ENCODE results near the gene UNC13B.
"Not testable (repeated sequence)": the region's sequence is repeated elsewhere in the genome, so short reads cannot be mapped to it uniquely, and the experiment has no call there.

Gene UNC13B

DNA sequence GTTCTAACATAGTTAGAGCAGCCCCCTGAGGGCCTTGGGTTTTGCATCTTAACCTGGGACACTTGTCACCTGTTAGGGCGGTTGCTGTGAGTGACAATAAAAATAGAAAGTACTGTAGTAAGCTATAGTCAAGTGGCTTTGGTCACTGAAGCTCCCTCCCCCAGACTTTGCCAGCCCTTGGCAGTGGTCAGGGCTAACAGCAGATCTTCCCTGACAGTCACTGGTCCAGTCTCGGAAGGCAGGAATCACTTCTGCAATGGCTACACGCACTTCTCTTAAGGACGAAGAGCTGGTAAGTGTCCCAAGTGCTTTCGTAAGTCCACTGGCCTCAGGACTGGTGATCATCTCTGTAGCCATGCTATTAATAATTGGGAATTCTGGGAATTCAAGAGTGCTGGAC, 213.1 kb downstream of the UNC13B start:
- Mint-ChIP-seq H3K36me3 (no peaks in the 10 kb centered on the region), H3K4me3 (no peak overlapping the region), H3K9me3 (no peaks in the 10 kb centered on the region), H3K27me3 (peaks cover 23% of the 10 kb centered on the region), H3K27ac (no peak overlapping the region), H3K4me1 (no peaks in the 10 kb centered on the region)
- no peak for ATAC-seq

DNA sequence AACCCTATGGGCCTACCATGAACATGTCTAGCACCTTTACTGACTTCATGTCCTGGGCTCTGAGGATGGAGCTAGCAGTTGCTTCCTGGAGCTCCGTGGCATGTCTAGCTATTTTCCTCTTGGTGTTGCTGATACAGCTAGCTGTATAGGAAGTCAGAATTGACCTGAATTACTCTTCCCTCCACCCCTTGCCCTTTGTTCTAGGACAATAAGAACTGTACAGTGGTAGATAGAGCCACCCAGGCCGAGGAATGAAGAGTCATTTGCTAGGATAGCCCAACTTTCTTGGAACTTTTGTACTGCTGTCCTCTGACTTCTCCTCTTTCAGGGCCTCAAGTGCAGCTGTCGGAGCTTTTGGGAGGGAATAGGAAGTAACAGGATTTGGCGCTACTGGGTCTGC, 218.2 kb downstream of the UNC13B start:
- ATAC-seq = no peak
- no peaks in the 10 kb centered on the region for H3K27me3 Mint-ChIP-seq
- no peaks in the 10 kb centered on the region for H3K4me1 Mint-ChIP-seq
- H3K36me3 Mint-ChIP-seq = no peaks in the 10 kb centered on the region
- H3K27ac Mint-ChIP-seq = no peak overlapping the region
- H3K4me3 Mint-ChIP-seq = no peak overlapping the region
- H3K9me3 Mint-ChIP-seq = no peaks in the 10 kb centered on the region

DNA sequence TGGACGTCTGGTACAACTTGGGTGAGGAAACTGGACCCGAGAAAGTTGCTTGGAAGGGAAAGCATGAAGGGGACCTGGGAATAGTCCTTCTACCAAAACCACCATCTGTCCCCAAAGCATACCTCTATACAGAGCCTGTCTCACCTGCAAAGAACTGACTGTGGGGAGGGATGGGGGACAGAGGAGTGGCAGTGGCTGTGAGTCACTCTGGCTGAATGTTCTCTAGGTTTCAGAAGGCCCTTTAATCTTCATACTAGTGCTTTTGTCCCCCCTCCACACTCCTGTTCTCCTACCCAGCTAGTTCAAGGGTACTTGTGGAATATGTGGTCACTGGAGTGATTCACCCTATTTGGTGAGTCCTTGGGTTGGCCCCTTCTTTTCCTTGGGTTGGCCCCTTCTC, 218.8 kb downstream of the UNC13B start:
- Mint-ChIP-seq H3K9me3 (no peaks in the 10 kb centered on the region), H3K27ac (no peak overlapping the region), H3K4me3 (no peak overlapping the region), H3K36me3 (no peaks in the 10 kb centered on the region), H3K4me1 (no peaks in the 10 kb centered on the region), H3K27me3 (peaks cover 5% of the 10 kb centered on the region)
- no peak for ATAC-seq

DNA sequence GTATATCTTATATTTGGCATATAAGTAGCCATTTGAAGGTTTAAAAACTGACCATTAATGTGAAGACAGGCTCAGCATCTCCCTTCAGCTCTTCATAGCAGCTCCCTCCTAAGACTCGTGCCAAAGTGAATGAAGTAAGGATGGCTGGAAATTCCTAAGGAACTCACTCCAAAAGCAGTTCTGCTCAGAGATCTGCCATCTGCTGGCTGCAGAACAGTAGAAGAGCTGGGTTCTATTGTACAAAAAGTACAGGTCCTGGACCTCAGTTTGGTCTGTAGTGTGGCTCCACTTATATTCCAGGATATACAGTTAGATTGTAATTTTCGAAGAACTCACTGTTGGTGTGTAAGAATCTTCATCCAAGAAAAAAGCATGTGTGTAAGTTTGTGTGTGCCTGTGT, 223.2 kb downstream of the UNC13B start:
- no peaks in the 10 kb centered on the region for H3K9me3 Mint-ChIP-seq
- peaks cover 41% of the 10 kb centered on the region for H3K27me3 Mint-ChIP-seq
- no peak for ATAC-seq
- no peaks in the 10 kb centered on the region for H3K36me3 Mint-ChIP-seq
- no peaks in the 10 kb centered on the region for H3K4me1 Mint-ChIP-seq
- H3K4me3 Mint-ChIP-seq = no peak overlapping the region
- H3K27ac Mint-ChIP-seq = no peak overlapping the region

DNA sequence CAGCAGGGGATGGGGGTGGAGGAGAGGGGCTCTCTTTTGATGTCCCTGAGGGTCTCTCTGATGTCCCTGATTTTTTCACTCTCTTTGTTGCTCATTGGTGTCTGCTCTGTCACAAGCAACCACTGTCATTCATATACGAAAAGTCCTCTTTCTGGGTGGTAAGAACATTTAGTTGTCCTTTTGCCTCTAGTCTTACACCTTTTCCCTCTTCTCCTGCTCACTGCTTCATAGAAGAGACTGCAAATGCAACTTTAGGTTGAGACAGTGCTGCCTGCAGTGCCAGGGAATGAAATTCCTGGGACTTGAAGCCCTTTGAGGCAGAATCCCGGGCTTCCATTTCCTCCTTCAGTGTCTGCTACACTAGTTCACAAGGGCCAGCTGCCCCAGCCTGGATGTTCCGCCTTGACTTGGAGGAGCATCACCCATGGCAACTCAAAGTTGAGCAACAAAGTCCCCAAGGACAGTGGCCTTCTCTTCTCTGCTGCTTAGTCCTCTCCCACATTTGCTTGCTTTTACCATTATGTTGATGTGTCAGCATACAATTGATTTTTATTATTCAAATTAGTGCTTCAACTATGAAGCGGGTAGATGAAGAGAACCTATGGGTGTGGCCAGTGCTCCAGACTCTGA, 233.4 kb downstream of the UNC13B start:
- no peaks in the 10 kb centered on the region for H3K9me3 Mint-ChIP-seq
- no peak overlapping the region for H3K4me3 Mint-ChIP-seq
- H3K27me3 Mint-ChIP-seq = peaks cover 32% of the 10 kb centered on the region
- H3K27ac Mint-ChIP-seq = no peak overlapping the region
- no peaks in the 10 kb centered on the region for H3K36me3 Mint-ChIP-seq
- ATAC-seq = no peak
- H3K4me1 Mint-ChIP-seq = no peaks in the 10 kb centered on the region

DNA sequence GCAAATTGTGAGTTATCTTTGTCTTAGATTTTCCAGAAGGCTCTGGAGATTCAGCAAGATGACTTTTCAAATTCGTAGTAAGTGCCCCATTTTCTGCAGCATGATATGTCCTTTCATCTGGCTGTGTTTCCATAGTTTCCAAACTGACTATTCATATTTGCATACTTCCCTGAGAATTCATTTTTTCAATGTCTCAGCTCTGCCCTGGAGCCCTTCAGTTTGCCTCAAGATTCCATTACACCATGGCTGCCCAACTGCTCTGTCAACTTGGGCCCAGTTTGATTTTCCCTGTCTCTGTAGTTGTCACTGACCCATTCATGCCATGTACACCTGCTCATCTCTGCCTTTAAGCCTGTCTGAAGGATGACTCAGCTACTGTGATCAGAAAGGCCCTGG, 233.9 kb downstream of the UNC13B start:
- Mint-ChIP-seq H3K4me3 (no peak overlapping the region), H3K36me3 (no peaks in the 10 kb centered on the region), H3K9me3 (no peaks in the 10 kb centered on the region), H3K27me3 (peaks cover 27% of the 10 kb centered on the region), H3K27ac (no peak overlapping the region), H3K4me1 (no peaks in the 10 kb centered on the region)
- no peak for ATAC-seq

DNA sequence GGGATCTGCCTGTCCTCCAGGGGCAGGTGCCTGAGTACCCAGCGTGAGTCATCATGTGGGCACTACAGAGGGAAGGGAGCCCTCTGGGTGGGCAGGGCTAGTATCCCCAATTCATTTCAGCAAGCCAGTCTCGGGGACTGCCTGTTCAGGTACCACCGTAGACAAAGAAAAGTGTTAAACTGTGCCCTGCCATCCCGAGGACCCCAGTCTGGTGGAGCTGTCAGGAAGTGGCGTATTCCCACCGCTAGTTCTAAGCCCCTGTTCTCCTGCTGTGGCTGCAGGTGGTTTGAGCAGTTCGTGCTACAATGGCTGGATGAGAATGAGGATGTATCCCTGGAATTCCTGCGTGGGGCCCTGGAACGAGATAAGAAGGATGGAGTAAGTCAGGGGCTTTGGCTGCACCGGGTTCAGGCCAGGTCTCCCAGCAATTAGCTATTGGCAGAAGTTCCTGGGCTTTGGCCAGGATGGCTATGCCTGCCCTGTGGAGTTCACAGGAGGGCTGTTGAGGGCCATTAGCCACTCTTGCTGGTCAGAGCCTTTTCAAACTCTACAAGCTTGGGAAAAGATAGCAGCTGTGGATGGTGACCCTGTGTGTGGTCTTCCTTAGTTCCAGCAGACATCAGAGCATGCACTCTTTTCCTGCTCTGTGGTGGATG, 234.9 kb downstream of the UNC13B start:
- ATAC-seq = no peak
- no peaks in the 10 kb centered on the region for H3K4me1 Mint-ChIP-seq
- H3K4me3 Mint-ChIP-seq = no peak overlapping the region
- no peaks in the 10 kb centered on the region for H3K36me3 Mint-ChIP-seq
- H3K27me3 Mint-ChIP-seq = peaks cover 27% of the 10 kb centered on the region
- no peaks in the 10 kb centered on the region for H3K9me3 Mint-ChIP-seq
- H3K27ac Mint-ChIP-seq = no peak overlapping the region

DNA sequence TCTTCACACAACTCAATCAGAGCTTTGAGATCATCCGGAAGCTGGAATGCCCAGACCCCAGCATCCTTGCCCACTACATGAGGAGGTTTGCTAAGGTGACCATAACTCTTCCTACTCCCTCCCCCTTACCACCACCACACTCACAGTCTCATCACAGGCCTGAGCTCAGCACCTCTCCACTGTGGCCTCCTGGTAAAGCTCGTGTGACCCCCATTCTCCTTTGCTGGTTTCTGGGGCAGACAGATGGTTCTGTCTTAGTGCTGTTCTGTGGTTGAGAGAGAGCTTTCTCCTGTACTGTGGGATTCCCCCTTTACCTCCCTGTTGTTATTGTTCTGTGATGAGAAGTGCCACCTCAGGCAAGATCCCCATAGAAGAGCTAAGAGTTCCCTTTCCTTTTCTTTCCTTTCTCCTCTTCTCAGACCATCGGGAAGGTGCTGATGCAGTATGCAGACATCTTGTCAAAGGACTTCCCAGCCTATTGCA, 235.4 kb downstream of the UNC13B start:
- peaks cover 27% of the 10 kb centered on the region for H3K27me3 Mint-ChIP-seq
- no peak overlapping the region for H3K4me3 Mint-ChIP-seq
- peak; percentile 35 for ATAC-seq
- H3K9me3 Mint-ChIP-seq = no peaks in the 10 kb centered on the region
- no peaks in the 10 kb centered on the region for H3K36me3 Mint-ChIP-seq
- no peaks in the 10 kb centered on the region for H3K4me1 Mint-ChIP-seq
- no peak overlapping the region for H3K27ac Mint-ChIP-seq

DNA sequence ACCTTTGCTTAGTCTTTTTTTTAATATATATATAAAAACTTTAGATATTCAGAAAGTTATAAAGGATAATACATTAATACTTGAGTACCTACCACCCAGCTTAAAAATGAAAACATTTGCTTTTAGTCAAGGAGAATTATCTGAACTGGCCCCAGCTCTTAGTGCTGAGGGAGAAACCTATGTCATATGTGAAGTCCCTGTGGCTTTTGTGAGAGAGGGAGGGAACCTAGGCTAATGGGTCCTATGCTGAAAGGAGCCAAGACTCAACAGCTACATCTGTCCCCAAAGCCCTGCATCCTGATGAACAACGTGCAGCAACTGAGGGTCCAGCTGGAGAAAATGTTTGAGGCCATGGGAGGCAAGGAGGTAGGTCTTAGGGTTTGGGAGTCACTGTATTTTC, 236.1 kb downstream of the UNC13B start:
- no peaks in the 10 kb centered on the region for H3K9me3 Mint-ChIP-seq

DNA sequence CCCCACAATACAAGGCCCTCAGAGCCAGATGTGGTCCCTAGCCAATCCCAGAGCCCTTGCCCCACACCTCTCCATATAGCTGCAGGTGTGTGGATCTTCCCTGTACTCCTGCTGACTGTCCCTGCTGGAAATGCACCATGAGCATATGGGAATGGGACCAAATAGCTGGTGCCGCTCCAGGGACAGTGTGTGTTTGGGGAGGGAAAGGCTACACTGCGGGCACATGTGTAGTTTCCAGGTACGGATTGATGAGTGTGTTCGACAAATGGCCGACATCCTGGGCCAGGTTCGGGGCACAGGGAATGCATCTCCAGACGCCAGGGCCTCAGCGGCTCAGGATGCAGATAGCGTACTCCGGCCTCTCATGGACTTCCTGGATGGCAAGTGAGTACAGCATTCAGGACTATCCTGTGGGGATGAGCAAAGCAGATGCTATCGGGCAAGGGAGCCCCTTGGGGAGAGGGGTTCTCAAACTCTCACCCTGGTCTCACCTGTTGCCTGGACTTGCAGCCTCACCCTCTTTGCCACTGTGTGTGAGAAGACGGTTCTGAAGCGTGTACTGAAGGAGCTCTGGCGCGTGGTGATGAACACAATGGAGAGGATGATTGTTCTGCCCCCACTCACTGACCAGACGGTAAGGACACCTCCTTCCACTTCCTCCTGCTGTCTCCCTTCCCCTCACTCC, 237.0 kb downstream of the UNC13B start:
- no peaks in the 10 kb centered on the region for H3K4me1 Mint-ChIP-seq
- H3K27ac Mint-ChIP-seq = no peak overlapping the region
- H3K4me3 Mint-ChIP-seq = no peak overlapping the region
- no peaks in the 10 kb centered on the region for H3K9me3 Mint-ChIP-seq
- H3K27me3 Mint-ChIP-seq = peaks cover 27% of the 10 kb centered on the region
- no peaks in the 10 kb centered on the region for H3K36me3 Mint-ChIP-seq
- no peak for ATAC-seq

More for the DNA sequence above, 236.1 kb downstream of the UNC13B start:
- no peak for ATAC-seq
- Mint-ChIP-seq H3K27me3 (peaks cover 27% of the 10 kb centered on the region), H3K27ac (no peak overlapping the region), H3K4me1 (no peaks in the 10 kb centered on the region), H3K4me3 (no peak overlapping the region), H3K36me3 (no peaks in the 10 kb centered on the region)

DNA sequence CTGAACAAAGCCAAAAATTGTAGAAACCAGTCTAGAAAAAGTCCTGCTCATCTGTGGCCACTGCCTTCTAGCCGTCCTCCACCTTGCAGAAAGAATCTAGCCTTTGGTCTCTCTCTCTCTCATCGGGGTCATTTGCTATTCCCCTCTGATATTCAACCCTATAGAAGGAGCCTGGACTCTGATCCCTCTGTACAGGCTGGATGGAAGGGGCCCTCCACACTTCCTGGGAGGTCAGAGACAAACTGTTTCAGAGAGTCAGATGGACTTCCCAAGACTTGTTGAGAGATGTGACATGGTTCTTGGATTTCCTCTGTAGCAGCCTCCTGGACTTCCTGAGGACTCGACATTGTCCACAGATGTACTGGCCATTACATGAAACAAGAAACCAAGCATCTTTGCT, 243.1 kb downstream of the UNC13B start:
- Mint-ChIP-seq H3K9me3 (no peaks in the 10 kb centered on the region), H3K4me1 (peaks cover 17% of the 10 kb centered on the region), H3K27ac (no peak overlapping the region), H3K4me3 (no peak overlapping the region), H3K27me3 (peaks cover 41% of the 10 kb centered on the region), H3K36me3 (no peaks in the 10 kb centered on the region)
- no peak for ATAC-seq

DNA sequence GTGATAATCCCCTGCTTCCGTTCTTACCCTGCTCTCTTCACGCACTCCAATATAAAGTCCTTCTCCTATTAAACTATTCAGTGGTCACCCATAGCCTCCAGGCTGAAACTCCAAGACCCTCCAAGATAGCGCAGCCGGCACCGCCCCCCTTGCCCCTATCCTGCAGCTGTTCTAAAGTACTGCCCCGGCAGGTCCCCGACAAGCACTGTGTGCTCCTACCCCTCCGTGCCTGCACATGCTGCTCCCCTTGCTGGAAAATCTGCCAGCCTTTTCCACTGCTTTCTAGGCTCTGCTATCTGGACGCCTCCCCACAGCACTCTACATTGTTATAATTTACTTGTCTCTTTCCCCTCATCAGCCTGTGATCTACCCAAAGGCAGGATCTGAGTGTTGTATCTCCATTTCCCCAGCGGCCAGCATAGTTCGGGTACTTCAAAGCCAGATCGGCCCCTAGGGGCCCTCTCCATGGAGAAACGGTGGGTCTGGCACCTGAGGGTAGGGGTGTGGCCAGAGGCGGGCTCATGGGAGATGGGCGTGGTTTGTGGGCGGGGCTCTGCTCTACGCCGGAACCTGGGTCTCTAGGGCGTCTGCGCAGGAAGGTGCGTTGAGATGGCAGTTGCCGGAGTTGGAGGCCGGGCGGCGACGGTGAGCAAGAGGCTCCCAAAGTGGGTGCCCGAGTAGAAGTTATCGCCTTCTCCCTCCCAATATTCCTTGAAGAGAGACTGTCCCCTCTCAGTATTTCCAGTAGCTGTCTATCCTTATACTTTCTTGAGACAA, 244.6 kb downstream of the UNC13B start:
- Mint-ChIP-seq H3K36me3 (no peaks in the 10 kb centered on the region), H3K4me3 (peak overlapping the region; percentile 29), H3K27me3 (peaks cover 42% of the 10 kb centered on the region), H3K4me1 (peaks cover 17% of the 10 kb centered on the region), H3K9me3 (no peaks in the 10 kb centered on the region), H3K27ac (no peak overlapping the region)
- peak; percentile 35 for ATAC-seq

DNA sequence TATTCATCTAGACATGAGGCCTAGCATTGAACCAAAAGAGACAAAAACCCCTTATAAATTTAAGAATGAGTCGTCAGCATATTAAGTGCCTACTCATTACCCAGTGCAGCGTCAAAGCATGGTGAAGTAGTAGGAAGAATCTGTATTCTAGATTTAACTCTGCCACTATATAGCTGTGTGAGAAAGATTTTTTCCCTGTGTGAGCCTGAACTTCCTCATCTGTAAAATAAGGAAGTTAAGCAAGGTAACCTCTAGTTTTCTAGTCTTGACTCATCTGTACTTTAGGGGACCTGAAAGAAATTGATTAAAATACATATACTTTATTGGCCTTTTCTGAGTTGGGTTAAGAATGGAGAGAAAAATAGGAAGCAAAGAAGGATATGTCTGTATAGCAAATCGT, 246.0 kb downstream of the UNC13B start:
- Mint-ChIP-seq H3K27ac (no peak overlapping the region), H3K27me3 (peaks cover 57% of the 10 kb centered on the region), H3K36me3 (no peaks in the 10 kb centered on the region), H3K4me1 (peaks cover 17% of the 10 kb centered on the region), H3K4me3 (no peak overlapping the region), H3K9me3 (no peaks in the 10 kb centered on the region)
- ATAC-seq = peak; percentile 89

DNA sequence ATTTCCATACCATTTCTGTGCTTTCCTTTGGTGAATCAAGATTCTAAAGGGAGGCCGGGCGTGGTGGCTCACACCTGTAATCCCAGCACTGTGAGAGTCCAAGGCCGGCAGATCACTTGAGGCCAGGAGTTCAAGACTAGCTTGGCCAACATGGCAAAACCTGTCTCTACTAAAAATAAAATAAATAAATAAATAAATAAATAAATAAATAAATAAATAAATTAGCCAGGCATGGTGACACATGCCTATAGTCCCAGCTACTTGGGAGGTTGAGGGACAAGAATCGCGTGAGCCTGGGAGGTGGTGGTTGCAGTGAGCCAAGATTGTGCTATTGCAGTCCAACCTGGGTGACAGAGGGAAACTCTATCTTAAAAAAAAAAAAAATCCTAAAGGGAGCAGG, 247.6 kb downstream of the UNC13B start:
- not testable (repeated sequence) for H3K9me3 Mint-ChIP-seq, H3K36me3 Mint-ChIP-seq, H3K4me3 Mint-ChIP-seq, H3K27ac Mint-ChIP-seq, ATAC-seq
- Mint-ChIP-seq H3K27me3 (peaks cover 56% of the 10 kb centered on the region), H3K4me1 (peaks cover 17% of the 10 kb centered on the region)

DNA sequence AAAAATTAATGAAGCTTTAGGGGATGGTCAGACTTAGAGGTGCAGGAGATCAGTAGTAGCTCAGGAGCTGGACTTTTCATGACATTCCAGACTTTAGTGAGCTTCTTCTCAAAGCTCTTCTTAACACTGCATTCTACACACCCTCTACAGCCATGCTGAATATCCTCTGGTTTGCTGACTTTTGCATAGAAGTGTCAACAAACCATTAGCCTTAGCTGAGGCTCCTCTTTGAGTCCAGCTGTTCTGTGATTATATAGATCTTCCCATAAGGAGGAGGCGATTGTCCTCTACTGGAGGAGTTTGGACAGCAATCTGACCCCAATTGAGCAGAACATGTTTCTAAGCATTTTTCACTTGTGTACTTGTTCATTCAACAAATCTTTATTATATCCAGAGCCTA, 253.1 kb downstream of the UNC13B start:
- no peaks in the 10 kb centered on the region for H3K4me1 Mint-ChIP-seq
- no peaks in the 10 kb centered on the region for H3K9me3 Mint-ChIP-seq
- no peak overlapping the region for H3K27ac Mint-ChIP-seq
- H3K4me3 Mint-ChIP-seq = no peak overlapping the region
- H3K27me3 Mint-ChIP-seq = peaks cover 62% of the 10 kb centered on the region
- no peak for ATAC-seq
- H3K36me3 Mint-ChIP-seq = no peaks in the 10 kb centered on the region

All from stimulated activated memory B cell treated with anti-CD40 and anti-IgM and Interleukin-4, amounts not matched to agents 10 μg/mL and 1 μg/mL and 100 μg/mL, for 72 hours (primary cell).